GM12878 (cell line): ENCODE results near the gene SOCS6. TPM values are rescaled to one million over a fixed set of nuclear protein-coding genes. Genes with fewer than 3 reads are reported as not detected.

Source experiments
- ATAC-seq: fragments of 200-7000 bp; cut with Tn5 transposase; 3 replicates; pipeline ENCODE4 v1.9.1; 2020; ENCODE audit warnings: mild to moderate bottlenecking, moderate library complexity
- BruUV-seq: library from RNA; stranded (reverse); fragments of 400-500 nt; replicated peaks from 2 replicates; lab custom pipeline; 2021; lab: Mats Ljungman, UMichigan
- CTCF ChIA-PET: fragments of 300-600 bp; sonication (Branson Sonifier 250); formaldehyde crosslinking; extraction: SDS; loops from one replicate; lab custom pipeline; 2021; ENCODE audit warnings: inconsistent platforms; lab: Yijun Ruan, JAX
- POLR2A ChIA-PET: fragments of 350-600 bp; formaldehyde crosslinking; extraction: SDS; loops from one replicate; lab custom pipeline; 2021; ENCODE audit warnings: inconsistent platforms; lab: Charles Lee
- RAD21 ChIA-PET: fragments of 300-600 bp; sonication (Branson Sonifier 250); formaldehyde crosslinking; loops from one replicate; lab custom pipeline; 2023; ENCODE audit warnings: antibody characterized with exemption; ENCODE audit not compliant: unreplicated experiment; lab: Charles Lee
- SMC1A ChIA-PET: fragments of 300-600 bp; sonication (Branson Sonifier 250); formaldehyde crosslinking; loops from one replicate; lab custom pipeline; 2023; ENCODE audit not compliant: unreplicated experiment, uncharacterized antibody; lab: Charles Lee
- DNase-seq: peaks from one replicate; pipeline ENCODE4 v3.0.0-alpha.2; 2011; ENCODE audit warnings: low read depth, low spot score
- FAIRE-seq: peaks from 3 replicates; lab custom pipeline; 2011; peaks lifted over from hg19 to GRCh38; lab: Jason Lieb, UNC
- H2AFZ ChIP-seq: 2 replicates; pipeline ENCODE4 v1.6.0; 2011; ENCODE audit warnings: low read depth, low read length, control low read depth; ENCODE audit not compliant: control insufficient read depth
- H3K27ac ChIP-seq: 2 replicates; pipeline ENCODE4 v1.5.1; 2011; ENCODE audit warnings: control low read depth; ENCODE audit not compliant: control insufficient read depth, insufficient read depth
- H3K27me3 ChIP-seq, 2 experiments: replicated peaks in 1 of 2; 2 replicates each; pipeline versions ENCODE4 v1.6.0 to v1.6.1; 2011; ENCODE audit warnings: low read length in 1 of 2; ENCODE audit not compliant: control insufficient read depth in 2 of 2, insufficient read depth in 2 of 2
- H3K36me3 ChIP-seq, 2 experiments: 2 replicates each; pipeline ENCODE4 v1.5.1; 2011; ENCODE audit warnings: low read length in 1 of 2; ENCODE audit not compliant: control insufficient read depth in 2 of 2, insufficient read depth in 2 of 2
- H3K4me1 ChIP-seq: 2 replicates; pipeline ENCODE4 v1.6.1; 2011; ENCODE audit warnings: mild to moderate bottlenecking, low read length, moderate library complexity, mixed read lengths; ENCODE audit not compliant: control insufficient read depth, insufficient read depth
- H3K4me2 ChIP-seq: 2 replicates; pipeline ENCODE4 v1.6.0; 2011; ENCODE audit warnings: control low read depth; ENCODE audit not compliant: control insufficient read depth, insufficient read depth
- H3K4me3 ChIP-seq: fragments of 200-600 bp; sonication (generic); 2 replicates; pipeline ENCODE4 v1.5.1; 2016
- H3K79me2 ChIP-seq: 2 replicates; pipeline ENCODE4 v1.6.0; 2011; ENCODE audit warnings: low read length; ENCODE audit not compliant: control insufficient read depth, insufficient read depth
- H3K9ac ChIP-seq: 2 replicates; pipeline ENCODE4 v1.8.0; 2011; ENCODE audit warnings: low read length, control low read depth, mixed read lengths; ENCODE audit not compliant: control insufficient read depth, insufficient read depth
- H3K9me3 ChIP-seq: replicated peaks from 3 replicates; pipeline ENCODE4 v1.5.1; 2011; ENCODE audit warnings: mild to moderate bottlenecking, low read length; ENCODE audit not compliant: control insufficient read depth, insufficient read depth
- H4K20me1 ChIP-seq: 2 replicates; pipeline ENCODE4 v1.6.0; 2011; ENCODE audit not compliant: control insufficient read depth, insufficient read depth
- E2F4 ChIP-seq: IDR thresholded peaks from 2 replicates; pipeline ENCODE4 v1.6.1; 2012; ENCODE audit warnings: low read depth, low read length, improper control_type of control experiment
- ELK1 ChIP-seq: IDR thresholded peaks from 2 replicates; pipeline ENCODE4 v1.6.1; 2012; ENCODE audit warnings: low read depth, low read length, improper control_type of control experiment
- EZH2 ChIP-seq: IDR thresholded peaks from 2 replicates; pipeline ENCODE4 v1.6.1; 2012; ENCODE audit warnings: low read depth, mild to moderate bottlenecking, control low read depth, inconsistent platforms, low read length, borderline replicate concordance; ENCODE audit not compliant: control insufficient read depth
- GABPA ChIP-seq: IDR thresholded peaks from 2 replicates; pipeline ENCODE4 v1.6.1; 2014; ENCODE audit warnings: antibody characterized with exemption, low read depth, mild to moderate bottlenecking, inconsistent platforms
- NBN ChIP-seq: fragments of 450-650 bp; IDR thresholded peaks from 2 replicates; pipeline ENCODE4 v1.6.1; 2016
- NR2C2 ChIP-seq: IDR thresholded peaks from 2 replicates; pipeline ENCODE4 v1.6.1; 2011; ENCODE audit warnings: borderline replicate concordance, low read depth; ENCODE audit not compliant: control insufficient read depth, insufficient read length
- PAX8 ChIP-seq: fragments of 450-650 bp; IDR thresholded peaks from 2 replicates; pipeline ENCODE4 v1.6.1; 2017; ENCODE audit warnings: mild to moderate bottlenecking, moderate library complexity
- SMARCA5 ChIP-seq: fragments of 450-650 bp; IDR thresholded peaks from 2 replicates; pipeline ENCODE4 v1.6.1; 2017; ENCODE audit warnings: mild to moderate bottlenecking
- SRF ChIP-seq, 2 experiments: IDR thresholded peaks; 2 replicates each; pipeline ENCODE4 v1.6.1; 2011; ENCODE audit warnings: low read depth in 2 of 2, low read length in 2 of 2, mild to moderate bottlenecking in 1 of 2, moderate library complexity in 1 of 2
- STAT1 ChIP-seq: fragments of 450-650 bp; conservative IDR thresholded peaks from 2 replicates; pipeline ENCODE4 v1.6.1; 2014; ENCODE audit warnings: antibody characterized with exemption, mild to moderate bottlenecking
- ZBTB40 ChIP-seq: fragments of 450-650 bp; IDR thresholded peaks from 2 replicates; pipeline ENCODE4 v1.6.1; 2016; ENCODE audit warnings: mild to moderate bottlenecking, moderate library complexity, borderline replicate concordance
- ZNF207 ChIP-seq: fragments of 450-650 bp; IDR thresholded peaks from 2 replicates; pipeline ENCODE4 v1.6.1; 2014; ENCODE audit warnings: antibody characterized with exemption, mild to moderate bottlenecking, borderline replicate concordance
- WGBS: methylation state at CpG from one replicate; pipeline ENCODE4 v1.1.6; 2016; ENCODE audit warnings: low lambda C conversion rate; ENCODE audit not compliant: insufficient replicate concordance, insufficient coverage; ENCODE audit errors: missing lambda C conversion rate; 5-methylcytosine and 5-hydroxymethylcytosine counted together
- in situ Hi-C: fragments of 300-500 bp; cut with MboI; formaldehyde crosslinking; loops from 9 replicates; pipeline ENCODE4 v1.14.3; 2018; ENCODE audit warnings: mixed read lengths
- intact Hi-C: fragments of 100-400 bp; cut with micrococcal nuclease; formaldehyde crosslinking; loops from one replicate; pipeline ENCODE4 v1.14.2; 2022; ENCODE audit not compliant: unreplicated experiment
- polyA plus RNA-seq, 11 experiments: library from polyadenylated mRNA; depleted of rRNA in 4 of 11; unstranded in 6 of 11; stranded (reverse) in 5 of 11; fragments of >200 nt; fragmentation: Nextera tagmentation in 4 of 11; fragmentation: Illumina TruSeq in 1 of 11; extraction: Ambion mirVana in 4 of 11; extraction: Trizol in 1 of 11; gene quantifications; 1 replicate in 1 of 11; 2 replicates in 10 of 11; pipeline versions ENCODE4 v1.2.1 to v1.2.3, GENCODE V29; 2011 to 2016; ENCODE audit warnings: inconsistent platforms in 2 of 11, missing spikeins in 2 of 11, low read depth in 1 of 11
- total RNA-seq, 4 experiments: library from RNA; depleted of rRNA in 3 of 4; stranded (reverse); fragments of >200 nt in 3 of 4; fragmentation: Illumina TruSeq in 1 of 4; extraction: Trizol in 1 of 4; gene quantifications; 2 replicates each; pipeline versions ENCODE4 v1.2.1 to v1.2.3, GENCODE V29; 2013 to 2021

The SOCS6 gene
- total and polyA plus RNA-seq, 10 of the 15 experiments (the other 5 are each of a cell fraction or from before 2014, with no cell fraction given): 1.6 to 6.1 (median 4.1) TPM

GRCh38 chr18:70377317-70377799 is 88.5 kb downstream of the SOCS6 start (continued):
- no peak for TF ChIP-seq ZBTB40

- Histone ChIP-seq H3K79me2 (no peaks in the 10 kb centered on the region), H3K9me3 (no peaks in the 10 kb centered on the region), H3K27me3 (no peaks in the 10 kb centered on the region), H3K4me1 (no peaks in the 10 kb centered on the region), H2AFZ (no peak overlapping the region), H3K4me2 (no peak overlapping the region), H3K4me3 (no peak overlapping the region), H3K36me3 (no peaks in the 10 kb centered on the region), H3K27ac (no peak overlapping the region), H4K20me1 (no peaks in the 10 kb centered on the region), H3K9ac (no peak overlapping the region)
- intact Hi-C loops (no loop called here), in situ Hi-C loops (no loop called here)
- ATAC-seq: no peak
- SMC1A ChIA-PET: no interaction called here
- WGBS: 28% methylated on average over 9 of the region's 13 CpGs
- CTCF ChIA-PET: no interaction called here
- no peak for FAIRE-seq
- RAD21 ChIA-PET: no interaction called here
- POLR2A ChIA-PET: no interaction called here
- no peak for DNase-seq
- BruUV-seq: no TSS peak
- TF ChIP-seq ELK1 (no peak), STAT1 (no peak), NR2C2 (no peak), SMARCA5 (no peak), E2F4 (no peak), GABPA (no peak), NBN (no peak), SRF (IDR thresholded peaks at IDR 0.05; ENCODE audit: low read depth in 2 of 2, low read length in 2 of 2) (no peak), ZNF207 (no peak), PAX8 (no peak), EZH2 (no peak)
Measured at GRCh38 chr18:70377857-70378701, 89.2 kb downstream of the SOCS6 start.
